NCI-H82 treated with DMSO at 0.1 percent for 48 hours (cell line): ENCODE data around the gene VSX1.

Experiments
- DNase-seq: peaks from one replicate; lab custom pipeline; 2025; ENCODE audit not compliant: unreplicated experiment; lab: John Stamatoyannopoulos, UW

Gene VSX1

DNA sequence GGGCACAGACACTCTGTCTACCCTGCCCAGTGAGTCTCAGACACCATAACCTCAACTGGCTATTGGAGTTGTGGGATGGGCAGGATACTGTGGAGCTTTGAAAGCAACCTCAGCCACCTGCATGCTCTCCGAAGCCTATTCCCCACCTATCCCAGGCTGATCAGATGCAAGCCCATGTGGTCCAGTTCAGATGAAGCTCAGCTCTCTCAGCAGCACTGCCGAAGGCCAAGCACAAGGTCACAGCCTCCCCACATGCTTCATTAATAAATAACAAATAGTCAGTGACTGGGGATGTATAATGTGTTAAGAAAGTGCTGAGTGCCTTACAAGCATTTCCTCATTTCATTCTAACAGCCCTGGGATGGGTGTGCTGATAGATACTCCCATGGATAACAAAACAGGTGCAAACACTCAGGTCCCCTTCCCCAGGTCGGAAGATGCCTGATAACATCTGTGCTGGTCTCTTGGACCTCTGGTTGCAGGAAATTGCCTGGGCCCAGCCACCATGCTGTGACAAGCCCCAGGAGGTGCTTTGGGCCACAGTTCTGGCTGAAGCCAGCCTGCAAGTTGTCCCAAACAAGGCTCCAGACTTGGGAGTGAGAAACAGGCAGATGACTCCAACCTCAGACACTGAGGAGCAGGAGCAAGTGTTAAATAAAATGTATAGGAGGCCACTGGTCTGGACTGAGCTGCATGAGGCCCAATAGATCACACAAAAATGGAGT is 27.7 kb downstream of the VSX1 start:
- no peak for DNase-seq

DNA sequence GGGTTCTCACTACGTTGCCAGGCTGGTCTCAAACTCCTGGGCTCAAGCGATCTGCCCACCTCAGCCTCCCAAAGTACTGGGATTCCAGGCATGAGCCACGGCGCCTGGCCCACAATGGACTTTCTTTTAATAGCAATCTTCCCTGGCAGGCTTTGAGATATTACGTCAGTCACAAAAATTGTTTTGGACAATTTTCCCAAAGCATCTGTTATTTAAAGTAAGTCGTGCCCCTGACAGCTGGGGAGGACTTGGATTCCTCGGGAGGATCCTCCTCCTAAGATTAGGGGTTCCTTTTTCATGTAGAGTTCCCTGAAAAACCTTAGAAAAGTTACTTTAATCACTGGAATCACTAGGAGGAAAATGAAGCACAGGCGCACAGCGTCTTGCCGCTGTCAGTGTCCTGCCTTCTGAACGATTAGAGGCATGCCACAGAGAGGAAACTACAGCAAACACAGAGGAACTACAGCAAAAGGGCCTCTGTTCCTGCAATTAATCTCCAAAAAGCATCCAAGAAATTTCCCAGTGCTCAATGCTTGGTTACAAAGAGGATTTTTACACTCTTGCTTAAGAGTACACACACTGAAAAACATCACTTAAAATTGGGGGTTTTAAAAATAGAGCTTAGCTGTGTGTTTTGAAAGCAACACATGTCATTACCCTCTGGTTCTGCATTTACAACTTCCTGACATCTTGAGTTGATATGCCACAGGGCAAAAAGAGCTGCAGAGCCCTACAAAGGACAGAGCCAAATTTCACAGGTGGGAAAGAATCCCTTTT is 28.5 kb downstream of the VSX1 start:
- DNase-seq, result no peak

DNA sequence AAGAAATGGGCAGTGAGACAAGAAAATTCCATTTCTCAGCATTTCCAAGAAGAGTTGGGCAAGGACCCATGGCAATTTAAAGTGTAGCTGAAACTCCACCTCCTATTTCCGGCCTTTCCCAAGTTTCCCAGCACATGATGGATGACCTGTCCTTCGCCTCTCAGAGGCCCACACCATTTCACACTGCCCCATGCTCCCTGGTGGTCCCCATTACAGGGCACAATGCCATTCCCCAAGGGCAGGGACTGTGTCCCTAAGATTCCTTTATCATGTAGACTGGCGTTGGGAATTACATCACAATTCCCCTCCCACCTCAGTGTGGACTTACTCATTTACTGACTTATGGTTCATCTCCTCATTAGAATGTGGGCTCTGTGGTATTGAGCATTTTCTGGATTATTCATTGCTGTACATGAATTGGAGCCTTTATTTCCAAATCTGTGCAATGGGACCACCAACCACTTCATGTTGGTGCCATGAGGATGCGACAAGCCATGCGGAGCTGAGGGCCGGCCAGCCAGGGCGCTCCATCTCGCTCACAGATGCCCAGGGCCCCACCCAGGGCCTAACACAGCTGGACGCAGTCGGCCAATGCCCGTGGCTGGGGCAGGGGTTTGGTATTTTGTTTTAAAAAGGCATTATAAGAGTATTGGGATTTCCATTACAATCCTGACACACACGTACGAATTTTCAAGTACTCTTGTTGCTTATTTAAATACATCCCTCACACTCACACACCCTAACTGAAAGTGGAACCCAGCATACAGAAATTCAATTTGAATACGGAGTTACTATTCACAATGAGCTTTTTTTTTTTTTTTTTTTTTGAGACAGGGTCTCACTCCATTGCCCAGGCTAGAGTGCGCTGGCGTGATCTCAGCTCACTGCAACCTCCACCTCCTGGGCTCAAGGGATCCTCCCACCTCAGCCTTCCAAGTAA is 29.4 kb downstream of the VSX1 start:
- DNase-seq, result no peak

DNA sequence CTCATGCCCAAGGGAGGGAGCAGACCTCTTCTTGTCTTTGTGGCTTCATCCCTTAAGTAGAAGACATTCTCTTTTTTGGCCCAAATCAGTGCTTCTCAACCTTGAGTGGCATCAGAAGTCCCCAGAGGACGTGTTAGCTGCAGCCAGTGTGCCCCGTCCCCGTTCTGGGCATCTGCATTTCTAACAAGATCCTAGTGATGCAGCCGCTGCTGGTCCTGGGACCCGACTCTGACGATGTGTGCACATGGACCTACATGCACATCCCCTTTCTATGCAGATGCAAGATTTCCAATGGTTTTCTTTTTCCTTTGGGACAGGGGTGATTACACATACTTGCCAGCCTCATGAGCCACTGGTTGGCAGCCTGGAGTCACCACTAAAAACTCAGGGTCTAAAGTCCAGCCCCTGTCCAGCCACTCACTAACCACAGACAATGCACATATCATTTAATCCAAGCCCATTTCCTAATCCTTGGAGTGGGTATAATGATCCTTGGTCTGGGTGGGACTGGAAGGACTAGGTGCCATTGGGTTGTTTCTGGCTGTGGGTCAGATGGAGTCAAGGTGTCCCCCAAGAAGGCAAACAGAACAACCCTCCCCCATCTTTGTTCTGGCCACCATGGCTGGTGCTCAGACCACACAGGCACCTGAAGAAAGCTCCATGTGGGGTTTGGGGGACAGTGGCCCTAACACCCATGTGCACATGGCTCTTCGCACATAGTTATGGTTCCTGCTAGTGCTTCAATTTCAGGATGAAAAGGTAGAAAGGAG is 30.4 kb downstream of the VSX1 start:
- DNase-seq, result no peak

DNA sequence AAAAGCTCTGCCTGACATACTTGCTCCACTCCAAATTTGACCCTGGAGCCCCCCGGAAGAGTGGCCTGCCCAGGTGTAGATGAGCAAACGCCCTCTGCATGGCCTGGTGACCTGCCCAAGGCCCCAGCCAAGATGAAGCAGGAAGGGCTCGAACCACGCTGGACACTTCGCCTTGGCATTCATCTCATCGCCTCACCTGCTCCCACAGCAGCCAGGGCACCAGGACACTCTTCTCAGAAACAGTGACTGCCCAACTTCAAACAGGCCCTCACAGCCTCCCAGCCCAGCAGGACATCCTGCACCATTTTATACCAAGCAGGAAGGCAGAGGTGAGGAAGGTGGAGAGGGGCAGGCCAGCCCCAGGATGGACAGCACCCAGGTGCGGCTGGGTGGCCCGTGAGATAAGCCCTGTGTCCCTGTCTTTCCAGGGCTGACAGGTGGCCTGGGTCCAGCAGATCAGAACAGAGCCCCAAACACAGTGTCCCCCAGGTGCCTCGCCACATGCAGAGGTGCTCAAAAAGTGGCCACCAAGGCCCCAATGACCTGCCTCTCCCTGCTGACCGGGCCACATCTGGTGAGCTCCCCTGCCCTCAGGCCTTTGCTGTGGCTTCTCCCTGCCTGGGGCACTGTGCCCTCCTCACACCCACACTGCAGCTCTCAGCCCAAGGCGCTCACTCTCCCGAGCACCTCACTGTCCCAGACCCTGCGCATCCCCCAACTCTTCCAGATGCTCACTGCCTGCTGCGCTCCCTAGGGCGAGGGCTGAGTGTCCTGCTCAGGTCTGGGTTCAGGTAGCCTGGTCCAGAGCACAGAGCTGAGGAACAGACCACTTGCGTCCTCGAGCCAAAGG is 31.2 kb downstream of the VSX1 start:
- DNase-seq, result no peak

DNA sequence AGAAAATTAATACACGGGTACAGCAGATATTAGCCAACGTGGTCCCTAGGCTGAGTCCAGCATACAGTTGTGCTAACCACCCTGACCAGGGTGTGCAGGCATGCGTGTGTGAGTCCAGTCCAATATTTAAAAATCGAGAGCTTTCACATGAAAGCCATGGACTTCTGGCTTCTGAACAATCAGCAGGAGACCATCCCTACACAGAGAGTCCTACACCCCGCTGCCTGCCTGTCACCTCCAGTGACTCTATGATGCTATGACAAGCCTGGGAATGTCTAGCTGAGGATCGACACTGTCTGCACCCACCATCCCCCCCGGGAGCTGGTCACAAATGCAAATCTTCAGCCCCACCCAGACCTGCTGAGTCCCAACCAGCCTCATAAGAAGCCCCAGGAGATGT is 31.9 kb downstream of the VSX1 start:
- DNase-seq, result no peak

DNA sequence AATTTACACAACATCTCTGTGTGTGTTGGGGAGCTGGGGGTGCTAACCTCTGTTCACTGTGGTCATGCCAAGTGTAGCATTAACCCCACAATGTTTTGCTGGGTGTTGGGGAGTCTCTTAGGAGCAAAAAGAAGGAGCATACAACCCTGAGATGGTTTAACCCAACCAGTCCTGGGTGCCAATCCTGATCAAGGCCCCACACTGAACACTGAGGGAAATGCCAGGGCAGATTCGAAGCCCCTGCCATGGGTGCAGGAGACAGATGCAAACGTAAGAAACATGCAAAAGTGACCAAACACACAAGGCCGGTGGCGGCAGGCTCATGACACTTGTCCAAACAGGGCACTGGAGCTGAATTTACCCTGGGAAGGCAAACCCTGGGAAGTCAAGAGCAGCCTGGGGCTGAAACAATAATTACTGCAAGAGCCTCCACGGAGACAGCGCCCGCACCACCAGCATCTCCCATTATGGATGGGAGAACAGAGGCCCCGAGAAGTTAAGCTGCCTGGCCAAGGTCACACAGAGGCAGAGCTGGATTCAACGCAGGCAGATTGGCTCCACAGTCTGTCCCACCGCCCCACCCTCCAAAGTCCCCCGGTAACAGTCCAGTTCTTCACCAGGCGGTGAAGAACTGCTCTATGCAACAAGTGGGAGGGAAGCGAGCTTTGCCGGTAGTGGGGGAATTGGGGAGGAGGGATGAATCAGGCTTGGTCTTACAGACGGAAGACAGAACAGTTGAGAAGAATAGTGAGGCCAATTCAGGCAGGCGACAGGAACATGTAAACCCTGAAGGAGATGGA is 32.5 kb downstream of the VSX1 start:
- DNase-seq, result no peak

DNA sequence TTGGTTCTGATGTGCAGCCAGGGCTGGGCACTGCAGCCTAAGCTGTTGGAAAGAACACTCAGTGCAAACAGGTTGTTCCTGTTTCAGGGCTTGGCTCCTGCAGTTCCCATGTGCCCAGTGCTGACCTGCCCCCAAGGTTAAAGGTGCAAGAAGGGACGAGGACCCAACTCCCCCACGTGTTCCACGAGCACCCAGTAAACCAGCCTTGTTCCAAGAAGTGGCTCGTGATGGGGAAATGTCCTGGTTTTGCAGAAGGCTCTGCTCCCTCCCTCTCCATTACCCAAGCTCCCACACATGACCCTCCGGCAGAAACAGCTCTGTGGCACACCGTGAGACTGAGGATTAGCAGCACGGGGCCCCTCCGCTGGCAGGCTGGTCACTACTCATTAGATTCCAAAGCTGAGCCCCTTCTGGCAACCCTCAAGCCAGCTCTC is 33.4 kb downstream of the VSX1 start:
- no peak for DNase-seq

DNA sequence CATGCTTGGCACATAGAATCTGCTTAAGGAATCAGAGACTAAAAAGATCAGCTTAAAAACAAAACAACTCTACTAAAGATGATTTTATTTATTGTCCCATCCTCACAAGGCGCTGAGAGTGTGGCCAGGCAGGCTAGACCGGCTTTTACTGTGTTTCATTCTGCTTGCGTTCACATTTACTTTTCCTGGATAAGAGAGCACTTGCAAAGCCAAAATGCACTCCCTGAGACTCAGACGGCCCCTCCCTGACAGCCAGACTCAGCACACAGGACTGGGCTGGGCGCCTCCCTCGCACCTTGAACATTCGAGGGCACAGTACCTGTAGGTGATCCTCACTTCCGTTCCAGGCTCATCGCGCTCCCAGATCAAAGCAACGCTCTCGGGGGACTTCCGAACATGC is 34.2 kb downstream of the VSX1 start:
- no peak for DNase-seq

DNA sequence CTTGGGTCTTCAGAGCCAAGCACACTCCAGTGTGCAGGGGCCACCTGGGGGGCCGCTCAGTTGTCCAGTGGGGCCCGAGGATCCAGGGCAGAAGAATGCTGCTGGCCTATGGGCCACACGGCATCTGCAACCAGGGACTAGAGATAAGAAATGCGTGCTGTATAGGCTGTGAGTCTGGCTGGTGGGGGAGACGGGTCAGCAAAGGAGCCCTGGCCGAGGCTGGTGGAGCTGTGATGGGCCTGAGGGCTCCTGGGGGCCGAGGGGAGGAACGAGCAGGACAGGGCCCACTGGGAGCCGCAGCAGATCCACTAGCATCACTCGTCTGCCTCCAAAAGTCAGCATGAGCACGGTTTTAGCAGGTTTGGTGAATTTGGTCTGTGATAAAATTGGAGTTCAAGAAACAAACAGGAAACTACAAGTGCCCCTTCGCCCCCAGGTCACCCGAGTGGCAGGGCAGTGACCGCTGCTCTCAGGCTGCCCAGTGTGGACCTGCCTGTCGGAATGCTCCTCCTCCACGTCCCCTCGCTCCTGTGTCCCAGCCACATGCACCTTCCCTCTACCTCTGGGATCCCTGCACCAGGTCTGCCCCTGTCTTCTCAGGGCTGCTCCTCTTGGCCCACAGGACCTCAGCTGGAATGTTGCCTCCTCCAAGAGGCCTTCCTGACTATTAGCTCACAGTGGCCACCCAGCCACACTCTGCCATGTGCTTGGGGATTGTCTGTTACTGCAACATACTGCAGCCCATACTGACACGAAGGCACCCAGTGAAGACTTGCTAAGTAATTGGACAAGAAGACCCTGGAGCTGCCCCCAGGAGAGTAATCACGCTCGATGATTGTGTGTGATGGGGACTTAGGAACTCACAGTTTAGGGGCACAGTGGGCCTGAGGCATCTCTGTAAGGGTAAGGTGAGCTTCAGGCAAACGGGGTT is 34.9 kb downstream of the VSX1 start:
- DNase-seq, result no peak

DNA sequence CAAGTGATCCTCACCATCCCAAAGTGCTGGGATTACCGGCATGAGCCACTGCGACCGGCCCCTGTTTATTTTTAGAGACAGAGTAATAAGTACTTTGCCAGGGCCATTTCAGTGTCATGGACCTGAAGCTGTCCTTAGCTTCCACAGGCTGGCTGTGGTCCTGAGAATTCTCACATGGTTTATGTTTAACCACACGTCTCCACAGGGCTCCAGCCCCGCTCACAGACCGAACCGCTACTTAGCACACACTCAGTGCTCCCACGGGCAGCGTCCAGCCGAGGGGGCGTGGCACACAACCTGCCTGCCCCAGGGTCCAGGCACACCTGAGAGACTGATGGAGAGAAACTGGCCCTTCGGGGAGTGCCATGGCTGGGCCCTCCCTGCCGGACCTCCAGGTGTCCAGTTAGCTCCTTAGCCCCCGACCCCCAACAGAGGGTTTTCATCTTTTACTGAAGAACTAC is 35.7 kb downstream of the VSX1 start:
- DNase-seq, result no peak

DNA sequence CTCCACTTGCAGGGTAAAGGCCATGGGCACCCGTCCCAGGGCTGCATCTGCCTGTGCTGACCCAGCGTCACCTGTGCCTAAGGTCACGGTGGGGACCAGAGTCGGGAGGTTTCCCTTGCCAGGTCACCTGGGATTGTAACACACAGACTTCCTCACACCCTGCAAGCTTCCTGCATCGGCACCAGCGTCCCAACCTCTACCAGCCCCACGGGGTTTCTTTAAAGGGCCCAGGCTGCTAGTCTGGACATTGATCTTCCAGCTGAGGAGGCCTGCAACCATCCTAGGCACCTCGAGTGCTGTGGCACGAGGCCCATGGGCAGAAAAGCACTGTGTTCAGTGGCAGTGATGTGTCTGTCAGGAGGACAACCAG is 36.6 kb downstream of the VSX1 start:
- no peak for DNase-seq

DNA sequence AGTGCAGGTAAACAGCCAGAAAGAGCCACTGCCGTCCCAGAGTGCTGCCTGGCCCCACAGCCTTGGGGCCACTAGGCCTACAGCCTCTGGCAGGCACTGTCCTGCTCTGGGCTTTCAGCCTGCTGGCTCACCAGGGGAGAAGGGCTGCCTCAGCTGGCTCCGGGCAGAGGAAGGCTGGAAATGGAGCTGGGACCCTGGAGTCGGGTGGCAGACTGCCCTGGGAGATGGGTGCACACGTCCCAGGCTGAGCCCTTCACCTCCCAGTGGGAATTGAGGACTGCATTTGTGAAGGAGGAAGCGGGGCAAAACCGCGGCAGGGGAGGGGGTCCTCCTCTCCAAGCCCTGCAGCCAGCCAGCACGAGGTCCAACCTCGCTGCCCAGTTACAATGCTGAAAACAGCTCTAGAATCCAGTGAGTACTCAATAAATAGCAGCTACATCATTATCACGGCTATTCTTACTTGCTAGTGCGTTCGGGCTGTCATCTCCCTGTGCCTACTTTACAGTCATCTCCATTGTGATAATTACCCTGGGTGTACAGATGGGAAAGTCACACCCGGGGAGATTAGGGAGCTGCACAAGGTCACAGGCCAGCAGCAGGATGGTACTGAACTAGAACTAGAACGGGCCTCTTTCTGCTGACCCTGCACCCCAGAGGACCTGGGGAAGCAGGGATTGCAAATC is 37.1 kb downstream of the VSX1 start:
- DNase-seq, result no peak

DNA sequence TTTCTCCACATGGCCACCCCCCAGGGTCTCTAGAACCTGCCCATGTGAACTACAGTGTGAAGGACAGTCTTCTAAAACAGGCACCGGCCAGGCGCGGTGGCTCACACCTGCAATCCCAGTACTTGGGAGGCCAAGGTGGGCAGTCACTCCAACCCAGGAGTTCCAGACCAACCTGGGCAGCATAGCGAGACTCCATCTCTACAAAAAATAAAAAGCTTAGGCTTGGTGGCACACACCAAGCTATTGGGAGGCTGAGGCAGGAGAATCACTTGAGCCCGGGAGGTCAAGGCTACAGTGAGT is 37.7 kb downstream of the VSX1 start:
- DNase-seq, result no peak

DNA sequence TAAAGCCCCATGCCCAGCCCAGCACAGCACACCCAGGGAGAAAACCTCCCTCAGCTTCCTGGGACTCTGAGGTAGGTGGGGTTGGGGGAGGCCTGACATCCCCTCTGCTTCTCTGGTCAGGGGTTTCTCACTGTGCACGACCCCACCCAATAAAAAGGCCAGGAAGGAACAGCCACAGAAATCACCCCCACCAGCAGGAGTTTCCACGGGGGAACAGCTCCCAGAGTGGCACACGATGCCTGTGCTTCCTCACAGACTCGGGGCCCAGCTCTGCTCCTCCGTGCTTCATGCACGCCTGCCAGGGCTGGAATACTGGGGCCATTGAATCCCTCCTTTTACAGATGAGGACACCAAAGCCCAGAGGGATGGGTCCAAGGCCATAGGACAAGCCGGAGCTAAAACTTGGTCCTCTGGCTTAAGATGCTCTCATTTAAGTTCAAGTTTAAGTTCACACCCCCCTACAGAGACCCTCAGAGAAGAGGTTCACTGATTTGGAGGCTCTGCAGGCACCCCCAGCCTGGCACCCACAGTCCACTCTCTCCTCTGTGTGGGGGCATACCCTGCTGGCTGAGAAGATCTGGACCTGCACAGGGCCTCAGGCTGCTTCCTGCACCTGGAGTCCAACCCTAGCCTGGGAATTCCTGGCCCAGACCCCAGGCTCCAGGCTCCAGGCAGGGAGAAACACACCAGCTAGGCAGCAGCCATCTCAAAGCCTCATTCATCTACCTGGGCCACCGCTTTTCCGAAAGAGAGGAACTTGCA is 38.3 kb downstream of the VSX1 start:
- DNase-seq, result no peak

DNA sequence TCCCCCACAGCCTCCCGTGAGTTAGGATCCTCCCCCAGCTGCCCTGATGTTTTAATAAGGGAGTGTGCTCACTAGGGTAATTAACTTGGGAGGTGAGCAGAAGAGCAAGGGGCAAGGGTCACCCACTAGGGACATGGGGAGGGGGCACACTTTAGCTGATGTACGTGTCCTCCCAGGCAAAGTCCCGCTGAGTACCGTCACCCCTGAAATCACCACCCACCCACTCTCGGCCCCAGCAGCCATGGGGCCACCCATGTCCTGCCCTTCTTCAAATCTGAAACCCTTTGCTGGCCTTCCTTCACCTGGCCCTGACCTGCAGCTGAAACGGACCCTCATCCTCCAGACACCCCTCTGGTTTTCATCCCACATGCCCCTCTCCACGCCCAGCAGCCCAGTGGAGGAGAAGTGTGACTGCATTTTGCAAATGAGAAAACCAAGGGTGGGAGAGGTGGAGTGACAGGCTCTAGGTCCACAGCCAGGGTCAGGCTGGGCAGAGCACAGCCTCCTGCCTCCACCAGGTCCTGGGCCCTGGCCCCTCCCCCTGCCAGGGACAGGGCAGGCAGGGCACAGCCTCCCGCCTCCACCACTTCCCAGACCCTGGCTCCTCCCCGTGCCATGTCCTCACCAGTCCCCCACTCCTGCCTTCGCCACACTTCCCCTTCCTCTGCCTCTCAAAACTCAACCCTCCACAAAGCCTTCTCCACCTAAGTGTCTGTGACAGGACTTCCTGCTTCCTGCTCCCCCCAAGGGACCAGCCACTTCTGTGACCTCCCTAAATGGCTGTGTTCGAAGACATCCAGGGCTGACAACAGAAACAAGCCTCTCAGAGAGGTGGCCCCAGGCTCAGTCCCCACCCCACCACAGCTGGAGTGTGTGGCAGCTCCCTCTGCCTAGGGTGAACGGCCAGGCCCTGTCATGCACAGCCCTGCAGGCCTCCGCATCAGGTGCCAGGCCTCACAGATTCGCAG is 39.1 kb downstream of the VSX1 start:
- no peak for DNase-seq
